ENCODE results near the gene APOB.

Gene APOB

DNA sequence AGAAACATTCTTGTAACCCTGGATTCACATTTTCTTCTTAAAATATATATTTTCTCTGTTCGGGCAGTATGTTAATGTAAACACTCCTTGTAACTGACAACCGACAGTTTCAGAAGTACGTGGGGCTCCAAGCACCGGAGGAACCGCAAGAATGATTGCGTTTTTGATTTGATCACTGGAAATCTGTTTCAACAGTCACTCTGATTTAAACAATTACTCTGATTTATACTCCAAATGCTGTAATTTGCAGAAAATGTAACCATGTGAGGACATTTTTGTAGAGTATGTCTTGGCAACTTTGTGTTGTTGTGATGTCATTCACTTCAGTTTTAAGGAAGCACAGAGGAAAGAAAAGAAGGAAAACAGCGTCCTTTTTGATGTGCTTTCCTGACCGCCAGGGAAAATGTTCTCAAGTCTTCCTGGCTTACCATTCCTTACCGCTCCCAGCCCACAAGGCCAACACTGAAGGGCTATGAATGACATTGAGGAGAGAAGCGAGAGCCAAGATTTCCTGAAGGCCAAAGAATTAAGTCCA lies 77.7 kb downstream of the APOB start:
- Histone ChIP-seq H4K20me1 (ENCODE audit: insufficient read depth, low read length, poor library complexity, severe bottlenecking) (no peaks in the 10 kb centered on the region), H3K27me3 (ENCODE audit: insufficient read depth, low read length, poor library complexity, severe bottlenecking) (no peaks in the 10 kb centered on the region), H3K4me2 (ENCODE audit: low read depth, low read length, poor library complexity, severe bottlenecking) (no peak overlapping the region), H3K9me3 (ENCODE audit: insufficient read depth, low read depth, low read length) (no peaks in the 10 kb centered on the region), H3K9me2 (replicated peaks; ENCODE audit: low read depth, low read length) (no peaks in the 10 kb centered on the region), H3K4me3 (ENCODE audit: low read length, poor library complexity, severe bottlenecking) (no peak overlapping the region), H3K9ac (ENCODE audit: low read depth, low read length, poor library complexity, severe bottlenecking) (no peak overlapping the region), H3K36me3 (ENCODE audit: insufficient read depth, low read length) (no peaks in the 10 kb centered on the region), H3K79me2 (ENCODE audit: insufficient read depth, low read length) (no peaks in the 10 kb centered on the region), H2AFZ (ENCODE audit: low read length) (no peak overlapping the region), H3F3A (ENCODE audit: low read depth) (no peaks in the 10 kb centered on the region), H3K4me1 (ENCODE audit: insufficient read depth, low read length, poor library complexity, severe bottlenecking) (no peaks in the 10 kb centered on the region)
- TF ChIP-seq EZH2phosphoT487 (IDR thresholded peaks at IDR 0.05; ENCODE audit: borderline replicate concordance) (no peak), CTCF (conservative IDR thresholded peaks at IDR 0.05; ENCODE audit: low read length) (no peak)

DNA sequence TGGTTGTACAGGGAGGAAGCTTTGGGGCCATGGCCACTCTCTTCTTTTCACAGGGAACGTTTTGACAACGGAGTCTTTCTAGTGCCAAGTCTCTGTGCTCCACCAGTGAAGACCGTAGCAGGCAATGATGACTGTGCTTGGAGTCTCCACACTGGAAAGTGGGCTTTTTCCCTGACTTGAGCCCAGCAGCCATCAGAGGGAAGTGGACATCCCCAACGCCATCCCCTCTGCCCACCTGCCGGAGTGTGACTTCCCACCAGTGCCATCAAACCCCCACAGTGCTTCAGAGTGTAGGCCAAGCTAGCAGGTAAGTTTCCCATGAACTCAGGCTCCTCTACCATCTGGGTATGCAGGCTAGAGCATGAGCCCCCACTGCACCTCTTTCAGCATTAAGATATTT lies 78.7 kb downstream of the APOB start:
- Histone ChIP-seq H3K79me2 (ENCODE audit: insufficient read depth, low read length) (no peaks in the 10 kb centered on the region), H3F3A (ENCODE audit: low read depth) (no peaks in the 10 kb centered on the region), H3K4me2 (ENCODE audit: low read depth, low read length, poor library complexity, severe bottlenecking) (no peak overlapping the region), H4K20me1 (ENCODE audit: insufficient read depth, low read length, poor library complexity, severe bottlenecking) (no peaks in the 10 kb centered on the region), H3K9ac (ENCODE audit: low read depth, low read length, poor library complexity, severe bottlenecking) (no peak overlapping the region), H3K4me3 (ENCODE audit: low read length, poor library complexity, severe bottlenecking) (no peak overlapping the region), H3K36me3 (ENCODE audit: insufficient read depth, low read length) (no peaks in the 10 kb centered on the region), H2AFZ (ENCODE audit: low read length) (no peak overlapping the region), H3K4me1 (ENCODE audit: insufficient read depth, low read length, poor library complexity, severe bottlenecking) (no peaks in the 10 kb centered on the region), H3K9me2 (replicated peaks; ENCODE audit: low read depth, low read length) (no peaks in the 10 kb centered on the region), H3K9me3 (ENCODE audit: insufficient read depth, low read depth, low read length) (no peaks in the 10 kb centered on the region), H3K27me3 (ENCODE audit: insufficient read depth, low read length, poor library complexity, severe bottlenecking) (no peaks in the 10 kb centered on the region)
- TF ChIP-seq CTCF (conservative IDR thresholded peaks at IDR 0.05; ENCODE audit: low read length) (no peak), EZH2phosphoT487 (IDR thresholded peaks at IDR 0.05; ENCODE audit: borderline replicate concordance) (no peak)

DNA sequence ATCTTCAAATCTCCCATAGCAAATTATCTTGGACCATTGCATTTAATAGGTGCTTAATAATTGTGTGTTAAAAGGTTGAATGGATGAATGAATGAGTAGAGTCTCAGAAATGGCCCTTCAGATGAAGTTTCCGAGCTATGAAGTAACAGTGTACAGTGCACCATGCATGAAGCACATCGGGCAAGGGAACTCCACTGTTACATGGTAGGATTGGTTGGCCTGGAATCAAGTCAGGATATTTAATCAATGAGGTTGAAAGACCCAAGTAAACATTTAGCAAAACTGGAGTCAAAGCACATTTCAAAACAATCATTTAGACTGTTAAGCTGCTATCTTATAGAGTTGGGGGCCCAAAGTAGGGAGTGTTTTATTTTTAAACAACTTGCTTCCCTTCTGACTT lies 80.0 kb downstream of the APOB start:
- Histone ChIP-seq H3K79me2 (ENCODE audit: insufficient read depth, low read length) (no peaks in the 10 kb centered on the region), H3K4me2 (ENCODE audit: low read depth, low read length, poor library complexity, severe bottlenecking) (no peak overlapping the region), H3K9me2 (replicated peaks; ENCODE audit: low read depth, low read length) (no peaks in the 10 kb centered on the region), H4K20me1 (ENCODE audit: insufficient read depth, low read length, poor library complexity, severe bottlenecking) (no peaks in the 10 kb centered on the region), H3K4me3 (ENCODE audit: low read length, poor library complexity, severe bottlenecking) (no peak overlapping the region), H2AFZ (ENCODE audit: low read length) (no peak overlapping the region), H3K4me1 (ENCODE audit: insufficient read depth, low read length, poor library complexity, severe bottlenecking) (no peaks in the 10 kb centered on the region), H3F3A (ENCODE audit: low read depth) (no peaks in the 10 kb centered on the region), H3K36me3 (ENCODE audit: insufficient read depth, low read length) (no peaks in the 10 kb centered on the region), H3K9me3 (ENCODE audit: insufficient read depth, low read depth, low read length) (no peaks in the 10 kb centered on the region), H3K27me3 (ENCODE audit: insufficient read depth, low read length, poor library complexity, severe bottlenecking) (no peaks in the 10 kb centered on the region), H3K9ac (ENCODE audit: low read depth, low read length, poor library complexity, severe bottlenecking) (no peak overlapping the region)
- TF ChIP-seq EZH2phosphoT487 (IDR thresholded peaks at IDR 0.05; ENCODE audit: borderline replicate concordance) = no peak
- no peak for TF ChIP-seq CTCF (conservative IDR thresholded peaks at IDR 0.05; ENCODE audit: low read length)

All from Loucy (cell line).